ENCODE measurements around the gene GBGT1.

DNA sequence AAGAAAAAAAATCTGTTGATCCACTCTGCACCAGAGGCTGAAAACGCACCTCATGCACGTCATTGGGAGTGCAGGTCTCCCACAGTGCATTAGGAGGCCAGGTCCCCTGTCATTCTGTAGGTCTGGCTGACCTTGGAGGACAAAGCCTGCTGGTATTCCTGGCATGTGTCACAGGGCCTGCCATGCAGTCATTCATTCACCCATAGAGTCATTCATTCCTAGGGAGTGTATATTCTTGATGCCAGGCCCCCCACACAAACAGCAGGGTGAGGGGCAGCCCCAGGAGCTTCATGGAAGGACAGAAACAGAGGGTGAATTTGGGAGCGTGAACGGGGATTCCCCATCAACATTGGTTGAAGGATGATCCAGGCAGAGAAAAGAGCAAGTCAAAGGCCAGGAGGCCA is 2.2 kb downstream of the GBGT1 start:
- TF ChIP-seq POLR2A (IDR thresholded peaks at IDR 0.05; ENCODE audit: low read depth, low read length) (no peak), PAX5 (IDR thresholded peaks at IDR 0.05; ENCODE audit: insufficient read depth, low read length, severe bottlenecking) (no peak), POLR2AphosphoS5 (IDR thresholded peaks at IDR 0.05; ENCODE audit: low read depth, low read length) (no peak), TAF1 (IDR thresholded peaks at IDR 0.05; ENCODE audit: low read depth, low read length) (no peak), SPI1 (IDR thresholded peaks at IDR 0.05; ENCODE audit: low read depth, low read length) (no peak), POU2F2 (IDR thresholded peaks at IDR 0.05; ENCODE audit: low read depth, low read length) (no peak)

Data from GM12891 (cell line).